Adrenal gland (tissue), 5 donors: Measurements from ENCODE around the gene SPATS1.

Experiments
- CTCF ChIP-seq, 6 experiments: fragments of 450-650 bp in 4 of 6; fragments of 200-600 bp in 2 of 6; sonication (generic) in 1 of 6; IDR thresholded peaks; 1 replicate in 5 of 6; 2 replicates in 1 of 6; pipeline versions ENCODE4 v1.5.1 to v1.8.0; 2016 to 2021; ENCODE audit warnings: antibody characterized with exemption in 6 of 6, mild to moderate bottlenecking in 2 of 6, moderate library complexity in 1 of 6
- POLR2A ChIP-seq, 2 donors: fragments of 450-650 bp; IDR thresholded peaks; one replicate each; pipeline ENCODE4 v1.6.1; 2017; ENCODE audit warnings: antibody characterized with exemption in 2 of 2, mild to moderate bottlenecking in 2 of 2, moderate library complexity in 1 of 2
- donor health status: DM: no; HTN: no; CAD: no.

GRCh38 chr6:44307217-44307616, 35.2 kb upstream of the SPATS1 start:
- TF ChIP-seq POLR2A (IDR thresholded peaks at IDR 0.05) (no peak), CTCF (IDR thresholded peaks at IDR 0.05) (no peak)
